ENCODE measurements around the gene SUPT5H.

DNA sequence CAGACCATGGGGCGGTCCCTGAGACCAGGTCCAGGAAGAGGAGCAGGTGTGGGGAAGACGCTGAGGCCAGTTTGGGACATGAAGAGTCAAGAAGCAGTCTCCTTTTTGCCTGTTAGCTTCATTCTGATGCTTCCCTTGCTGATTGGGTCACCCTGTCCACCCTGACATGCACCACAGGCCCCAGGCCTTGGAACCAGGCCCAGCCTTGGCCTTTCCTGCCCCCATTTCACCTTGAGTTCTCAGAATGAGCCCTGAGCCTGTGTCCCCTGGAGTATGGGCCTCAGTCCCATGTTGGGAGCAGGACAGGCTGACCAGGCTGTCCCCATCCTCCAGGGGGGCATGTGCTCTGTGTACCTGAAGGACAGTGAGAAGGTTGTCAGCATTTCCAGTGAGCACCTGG lies 30.4 kb downstream of the SUPT5H start:
- TF ChIP-seq POLR2A (IDR thresholded peaks at IDR 0.05) (no peak), CTCF (IDR thresholded peaks at IDR 0.05) (no peak)
